ENCODE measurements around the gene TBRG1.

TBRG1 gene

GRCh38 chr11:124667601-124668000 lies 44.9 kb downstream of the TBRG1 start:
- no peak for DNase-seq

- peak; percentile 25 for DNase-seq
These were observed 46.5 kb downstream of the TBRG1 start for GRCh38 chr11:124669193-124669592.

GRCh38 chr11:124670732-124671131 lies 48.1 kb downstream of the TBRG1 start:
- peak; percentile 31 for DNase-seq

DNA sequence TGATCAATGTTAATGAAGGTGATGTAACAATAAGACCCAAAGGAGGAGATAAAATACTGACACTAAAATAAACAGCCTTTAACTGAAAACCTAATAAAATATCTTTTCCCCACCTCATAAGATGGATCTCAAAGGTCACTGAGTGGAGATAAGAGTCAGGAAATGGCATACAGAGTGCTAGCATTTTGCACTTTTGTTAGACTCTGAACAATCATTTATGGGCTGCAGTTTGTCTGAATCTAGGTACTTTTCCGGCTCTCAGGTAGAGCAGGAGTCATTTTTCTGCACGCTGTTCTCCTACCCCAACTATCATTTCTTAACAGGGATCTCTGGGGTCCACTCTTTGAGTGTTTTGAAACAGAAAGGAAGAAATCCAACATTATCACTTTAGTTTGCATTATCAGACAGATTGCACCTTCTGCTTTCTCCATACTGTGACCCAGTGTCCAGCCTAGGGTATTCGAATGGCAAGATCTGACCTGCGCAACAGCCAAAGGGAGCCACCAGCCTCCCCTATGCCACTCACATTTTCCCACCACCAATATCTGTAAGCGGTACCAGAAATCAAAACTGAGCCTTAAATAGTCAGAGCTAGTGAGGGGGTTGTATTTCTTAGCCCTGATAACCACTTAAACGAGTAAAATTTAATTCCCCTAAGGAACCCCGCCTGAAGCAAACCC lies 50.0 kb downstream of the TBRG1 start:
- no peak for DNase-seq

DNA sequence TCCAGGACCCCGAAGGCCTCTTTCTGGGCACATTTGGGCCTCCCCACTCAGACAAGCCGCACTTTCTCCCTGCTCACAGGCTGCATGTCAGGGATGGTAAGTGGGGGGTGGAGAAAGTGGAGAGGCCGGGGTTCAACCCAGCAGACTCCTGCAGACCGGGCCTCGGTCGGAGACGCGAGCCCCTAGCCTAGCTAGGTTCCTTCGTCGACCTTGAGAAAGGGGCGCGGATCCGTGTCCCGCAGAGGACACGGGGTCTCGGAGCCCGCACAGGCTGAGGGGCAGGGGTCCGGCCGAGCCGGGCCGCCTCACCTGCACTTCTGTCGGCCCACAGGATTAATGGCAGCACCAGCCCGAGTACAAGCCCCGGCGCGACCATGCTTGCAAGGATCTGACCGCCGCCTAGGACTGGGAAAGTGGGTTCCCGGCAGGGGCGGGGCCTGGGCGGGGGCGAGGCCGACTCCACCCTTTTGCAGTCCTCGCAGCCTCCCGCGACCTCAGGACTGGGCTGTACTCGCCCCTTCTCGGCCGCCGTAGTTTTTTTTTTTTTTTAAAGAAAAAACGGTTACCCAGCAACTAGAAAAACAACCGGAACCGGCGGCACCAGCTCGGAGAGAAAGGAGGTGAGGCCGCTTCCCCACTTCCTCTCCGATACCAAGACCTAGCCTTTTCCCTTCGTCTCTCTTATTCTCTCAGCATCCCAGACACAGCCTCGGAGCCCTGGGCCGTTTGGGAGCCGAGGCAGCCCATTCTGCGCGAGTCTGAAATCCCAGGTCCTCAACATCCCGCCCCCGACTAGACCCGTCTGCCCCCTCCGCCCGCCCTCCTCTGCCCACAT lies 50.9 kb downstream of the TBRG1 start, which contains the start of the genes SIAE and SPA17:
TSS of gene SIAE (minus strand) at position 407 of the 835 bp plus-strand sequence. CDS start at position 376, 31 bp downstream.
TSS of gene SPA17 (plus strand) at position 572 of the 835 bp plus-strand sequence. CDS start 1,361 bp downstream, outside the sequence.
- peak; percentile 85 for DNase-seq

DNA sequence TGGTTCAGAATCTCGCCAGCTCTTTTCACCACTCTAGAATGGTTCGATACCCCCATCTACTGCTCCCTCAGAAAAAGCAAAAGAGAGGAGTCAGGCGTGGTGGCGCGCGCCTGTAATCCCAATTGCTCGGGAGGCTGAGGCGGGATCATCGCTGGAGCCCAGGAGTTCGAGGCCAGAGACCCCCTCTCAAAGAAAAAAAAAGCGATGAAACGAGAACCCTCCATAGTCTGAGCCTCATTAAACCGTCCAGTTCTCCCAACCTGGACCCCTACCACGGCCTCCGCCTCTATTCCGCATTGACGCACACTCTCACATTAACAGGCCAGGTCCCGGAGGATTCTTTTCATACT lies 51.5 kb downstream of the TBRG1 start:
- no peak for DNase-seq

GRCh38 chr11:124674571-124674970 lies 51.9 kb downstream of the TBRG1 start:
- no peak for DNase-seq

DNA sequence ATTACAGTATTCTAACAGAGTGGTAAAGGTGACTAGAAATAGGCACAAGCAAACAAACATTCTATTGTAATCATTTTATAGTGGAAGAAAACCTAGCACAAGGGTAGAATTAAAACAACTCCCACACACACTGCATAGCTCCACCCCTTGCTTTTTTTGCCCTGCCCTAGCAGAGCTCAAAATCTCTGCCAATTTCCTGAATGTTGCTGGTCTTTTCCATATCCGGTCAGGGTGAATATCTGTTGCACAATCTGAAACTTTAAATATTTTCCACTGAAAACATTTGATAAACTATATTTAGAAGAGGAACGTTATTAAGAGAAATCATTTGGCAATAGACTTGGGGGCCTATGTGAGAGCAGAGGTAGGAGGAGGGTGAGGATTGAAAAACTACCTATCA lies 53.7 kb downstream of the TBRG1 start:
- DNase-seq = no peak

- no peak for DNase-seq
These were observed 55.8 kb downstream of the TBRG1 start for GRCh38 chr11:124678416-124678815.

GRCh38 chr11:124681421-124681820 lies 58.8 kb downstream of the TBRG1 start:
- no peak for DNase-seq

DNA sequence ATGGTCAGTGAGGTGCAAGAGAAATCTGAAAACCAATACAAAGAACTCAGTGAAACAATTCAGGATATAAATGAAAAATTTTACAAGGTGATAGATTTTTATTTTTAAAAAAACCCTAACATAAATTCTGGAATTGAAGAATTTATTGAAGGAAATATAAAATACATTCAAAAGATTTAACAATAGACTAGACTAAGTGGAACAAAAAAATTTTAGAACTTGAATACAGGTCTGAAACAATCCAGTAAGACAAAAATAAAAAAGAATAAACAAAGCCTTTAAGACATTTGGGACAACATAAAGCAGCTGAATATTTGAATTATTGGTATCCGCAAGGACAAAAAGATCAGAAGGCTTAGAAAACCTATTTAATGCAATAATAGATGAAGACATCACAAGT lies 59.8 kb downstream of the TBRG1 start:
- no peak for DNase-seq
